PC-3 (cell line): ENCODE results near the gene CDC37L1.

ENCODE experiments used
- EZH2 ChIP-seq: fragments of 300-600 bp; sonication (generic); IDR thresholded peaks from one replicate; pipeline ENCODE4 v1.6.1; 2017; ENCODE audit warnings: antibody characterized with exemption, mild to moderate bottlenecking, low read length; ENCODE audit not compliant: unreplicated experiment
- EZH2phosphoT487 ChIP-seq: fragments of 300-600 bp; sonication (generic); IDR thresholded peaks from 2 replicates; pipeline ENCODE4 v1.6.1; 2018; ENCODE audit warnings: mild to moderate bottlenecking, antibody characterized with exemption, low read length, borderline replicate concordance
- TF ChIP-seq, protein P1 (sequence below): fragments of 300-600 bp; sonication (generic); conservative IDR thresholded peaks from 2 replicates; pipeline ENCODE4 v1.5.1; 2017; ENCODE audit warnings: antibody characterized with exemption, low read depth, mild to moderate bottlenecking, low read length

DNA sequence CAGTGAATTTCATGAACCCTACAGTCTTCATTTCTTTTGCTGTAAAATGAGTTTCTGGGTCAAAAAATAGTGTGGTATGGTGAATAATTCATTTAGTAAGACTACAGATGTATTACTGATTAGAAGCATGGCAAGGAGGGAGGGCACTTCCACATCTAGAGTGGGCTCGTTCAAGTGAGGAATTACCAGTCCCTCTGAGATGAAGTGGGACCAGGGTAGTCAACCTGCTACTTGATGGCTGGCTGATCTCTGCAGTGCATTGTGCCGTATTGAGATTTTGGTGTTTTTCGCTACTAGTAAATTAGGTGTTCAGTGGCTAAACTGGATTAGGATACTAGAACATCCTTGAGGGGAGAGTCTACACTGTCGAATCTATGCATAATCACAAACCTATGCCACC is 10.8 kb downstream of the CDC37L1 start:
- TF ChIP-seq, protein P1, sequence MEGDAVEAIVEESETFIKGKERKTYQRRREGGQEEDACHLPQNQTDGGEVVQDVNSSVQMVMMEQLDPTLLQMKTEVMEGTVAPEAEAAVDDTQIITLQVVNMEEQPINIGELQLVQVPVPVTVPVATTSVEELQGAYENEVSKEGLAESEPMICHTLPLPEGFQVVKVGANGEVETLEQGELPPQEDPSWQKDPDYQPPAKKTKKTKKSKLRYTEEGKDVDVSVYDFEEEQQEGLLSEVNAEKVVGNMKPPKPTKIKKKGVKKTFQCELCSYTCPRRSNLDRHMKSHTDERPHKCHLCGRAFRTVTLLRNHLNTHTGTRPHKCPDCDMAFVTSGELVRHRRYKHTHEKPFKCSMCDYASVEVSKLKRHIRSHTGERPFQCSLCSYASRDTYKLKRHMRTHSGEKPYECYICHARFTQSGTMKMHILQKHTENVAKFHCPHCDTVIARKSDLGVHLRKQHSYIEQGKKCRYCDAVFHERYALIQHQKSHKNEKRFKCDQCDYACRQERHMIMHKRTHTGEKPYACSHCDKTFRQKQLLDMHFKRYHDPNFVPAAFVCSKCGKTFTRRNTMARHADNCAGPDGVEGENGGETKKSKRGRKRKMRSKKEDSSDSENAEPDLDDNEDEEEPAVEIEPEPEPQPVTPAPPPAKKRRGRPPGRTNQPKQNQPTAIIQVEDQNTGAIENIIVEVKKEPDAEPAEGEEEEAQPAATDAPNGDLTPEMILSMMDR, result no peak
- no peak for TF ChIP-seq EZH2phosphoT487
- TF ChIP-seq EZH2, result no peak
